LNCAP (cell line): ENCODE data around the gene EXOC6B.

ENCODE experiments used
- CTCF ChIP-seq: fragments of 450-650 bp; IDR thresholded peaks from 2 replicates; pipeline ENCODE4 v1.5.1; 2017; ENCODE audit warnings: mild to moderate bottlenecking

EXOC6B gene

GRCh38 chr2:72723769-72724370, 102.0 kb downstream of the EXOC6B start:
- TF ChIP-seq CTCF: no peak

- TF ChIP-seq CTCF: no peak
These were observed 103.3 kb downstream of the EXOC6B start for GRCh38 chr2:72722492-72723070.

- TF ChIP-seq CTCF: no peak
These were observed 106.4 kb downstream of the EXOC6B start for GRCh38 chr2:72719416-72719815.

- no peak for TF ChIP-seq CTCF
These were observed 107.0 kb downstream of the EXOC6B start for GRCh38 chr2:72718876-72719275.

- TF ChIP-seq CTCF: no peak
These were observed 109.2 kb downstream of the EXOC6B start for GRCh38 chr2:72716601-72717000.

GRCh38 chr2:72713857-72714256, 112.0 kb downstream of the EXOC6B start:
- no peak for TF ChIP-seq CTCF

GRCh38 chr2:72712977-72713376, 112.9 kb downstream of the EXOC6B start:
- TF ChIP-seq CTCF: no peak

GRCh38 chr2:72712304-72712703, 113.5 kb downstream of the EXOC6B start:
- TF ChIP-seq CTCF: no peak
